IPS-15b (cell line): ENCODE data around the gene TXNDC17.
A peak's percentile ranks its signal among the peaks of the same experiment; 100 is the strongest.
"Not testable (repeated sequence)": the region's sequence is repeated elsewhere in the genome, so short reads cannot be mapped to it uniquely, and the experiment has no call there.

ENCODE experiments used
- H3K27me3 ChIP-seq: one replicate; pipeline ENCODE4 v1.6.1; 2013; ENCODE audit warnings: low read length; ENCODE audit not compliant: control insufficient read depth, insufficient read depth
- H3K36me3 ChIP-seq: one replicate; pipeline ENCODE4 v1.6.1; 2013; ENCODE audit warnings: low read length; ENCODE audit not compliant: control insufficient read depth, insufficient read depth
- H3K4me1 ChIP-seq: one replicate; pipeline ENCODE4 v1.6.1; 2013; ENCODE audit warnings: mild to moderate bottlenecking, low read length; ENCODE audit not compliant: control insufficient read depth, insufficient read depth
- H3K4me3 ChIP-seq: one replicate; pipeline ENCODE4 v1.5.1; 2013; ENCODE audit warnings: low read depth, low read length
- H3K9ac ChIP-seq: one replicate; pipeline ENCODE4 v1.6.1; 2013; ENCODE audit warnings: low read depth, mild to moderate bottlenecking, low read length
- H3K9me3 ChIP-seq: one replicate; pipeline ENCODE4 v1.6.1; 2013; ENCODE audit warnings: mild to moderate bottlenecking, low read length; ENCODE audit not compliant: control insufficient read depth, insufficient read depth

TXNDC17 gene

DNA sequence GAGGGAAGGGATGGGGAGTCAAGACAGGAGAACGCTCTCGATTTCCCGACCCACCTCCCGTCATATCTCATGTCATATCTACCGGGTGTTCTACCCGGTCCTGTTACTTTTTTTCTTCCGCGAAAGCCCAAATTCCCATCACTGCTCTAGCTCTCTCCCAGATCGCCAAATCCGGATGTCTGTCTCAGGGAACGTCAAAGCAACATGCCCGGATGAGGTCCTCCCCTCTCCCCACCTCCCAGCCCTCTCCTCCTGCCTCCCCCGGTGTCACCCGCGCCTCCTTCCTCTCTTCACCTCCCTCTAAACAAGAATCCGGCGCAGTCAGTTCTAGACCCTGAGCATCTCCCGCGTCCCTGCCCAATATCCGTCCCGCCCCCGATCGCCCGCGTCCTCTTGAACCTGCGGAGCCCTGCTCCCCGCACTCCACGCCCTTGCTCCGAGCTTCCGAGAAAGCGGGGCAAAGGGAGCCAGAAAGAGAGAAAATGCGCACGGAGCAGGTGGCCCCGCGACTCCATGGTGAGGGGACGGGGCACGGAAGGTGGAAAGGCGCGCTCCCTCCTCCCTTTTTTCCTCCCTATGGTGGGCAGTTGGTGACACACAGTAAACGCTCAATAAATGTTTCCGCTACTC, 15.0 kb downstream of the TXNDC17 start:
- not testable (repeated sequence) for H3K4me1 ChIP-seq, H3K36me3 ChIP-seq, H3K9me3 ChIP-seq, H3K9ac ChIP-seq
- Histone ChIP-seq H3K27me3 (peaks cover 30% of the 10 kb centered on the region), H3K4me3 (peak overlapping the region; percentile 64)

DNA sequence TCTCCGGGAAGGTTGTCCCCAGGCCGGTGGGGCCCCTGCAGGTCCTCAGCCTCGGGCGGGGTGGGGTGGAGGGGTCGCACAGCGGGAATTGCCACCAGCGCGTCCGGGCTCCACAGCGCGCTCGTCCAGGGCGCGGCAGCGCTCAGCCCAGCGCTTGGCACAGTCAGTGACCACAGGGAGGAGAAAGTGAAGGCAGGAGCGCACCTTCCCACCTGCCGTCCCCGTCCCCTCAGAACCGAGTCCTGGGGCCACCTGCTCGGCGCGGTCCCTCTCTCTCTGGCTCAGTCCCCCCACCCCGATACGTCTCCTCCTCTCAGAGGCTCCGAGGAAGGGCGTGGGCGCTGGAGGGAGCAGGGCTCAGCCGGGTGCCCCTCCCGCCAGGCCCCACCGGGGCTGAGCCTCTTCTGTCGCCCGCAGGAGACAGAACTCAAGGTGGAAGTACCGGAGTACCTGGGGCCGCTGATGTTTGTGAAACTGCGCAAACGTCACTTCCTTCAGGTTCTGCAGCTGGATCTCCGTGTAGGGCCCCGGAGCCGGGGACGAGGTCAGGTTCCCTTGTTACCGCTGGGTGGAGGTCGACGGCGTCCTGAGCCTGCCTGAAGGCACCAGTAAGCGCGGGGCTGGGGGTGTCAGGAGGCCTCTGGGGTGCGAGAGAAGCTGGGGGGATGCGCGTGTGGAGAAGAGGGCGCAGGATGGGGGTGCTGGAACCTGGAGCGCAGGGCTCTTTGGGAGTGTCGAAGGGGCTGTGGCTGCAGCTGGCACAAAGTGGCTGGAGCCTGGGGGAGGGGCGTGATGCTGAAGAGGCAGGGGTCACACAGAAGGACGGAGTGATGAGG, 16.2 kb downstream of the TXNDC17 start:
- not testable (repeated sequence) for H3K4me1 ChIP-seq, H3K9me3 ChIP-seq, H3K9ac ChIP-seq, H3K36me3 ChIP-seq
- H3K27me3 ChIP-seq: peaks cover 30% of the 10 kb centered on the region
- H3K4me3 ChIP-seq: peak overlapping the region; percentile 66

DNA sequence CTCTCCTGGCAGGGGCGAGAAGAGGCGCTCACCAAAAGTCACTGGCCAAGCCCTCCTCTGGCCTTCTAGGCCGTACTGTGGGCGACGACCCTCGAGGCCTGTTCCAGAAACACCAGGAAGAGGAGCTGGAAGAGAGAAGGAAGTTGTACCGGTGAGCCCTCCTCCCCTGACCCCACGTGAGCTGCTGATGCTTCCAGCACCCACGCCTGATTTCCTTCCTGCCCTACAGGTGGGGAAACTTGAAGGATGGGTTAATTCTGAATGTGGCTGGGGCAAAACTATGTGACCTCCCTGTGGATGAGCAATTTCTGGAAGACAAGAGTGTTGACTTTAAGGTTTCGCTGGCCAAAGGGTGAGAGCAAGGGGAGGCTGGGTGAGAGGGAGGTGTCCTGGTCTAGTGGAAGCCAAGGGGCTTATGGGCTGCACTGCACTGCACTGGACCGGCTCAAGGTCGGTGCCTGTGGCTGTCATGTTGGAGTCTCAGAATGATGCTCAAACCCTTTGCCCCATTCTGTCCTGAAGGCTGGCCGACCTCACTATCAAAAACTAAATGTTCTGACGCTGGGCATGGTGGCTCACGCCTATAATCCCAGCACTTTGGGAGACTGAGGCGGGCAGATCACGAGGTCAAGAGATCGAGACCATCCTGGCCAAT, 16.9 kb downstream of the TXNDC17 start:
- Histone ChIP-seq H3K27me3 (peaks cover 30% of the 10 kb centered on the region), H3K36me3 (no peaks in the 10 kb centered on the region), H3K4me3 (peak overlapping the region; percentile 66), H3K9ac (no peak overlapping the region), H3K9me3 (no peaks in the 10 kb centered on the region), H3K4me1 (peaks cover 7% of the 10 kb centered on the region)

DNA sequence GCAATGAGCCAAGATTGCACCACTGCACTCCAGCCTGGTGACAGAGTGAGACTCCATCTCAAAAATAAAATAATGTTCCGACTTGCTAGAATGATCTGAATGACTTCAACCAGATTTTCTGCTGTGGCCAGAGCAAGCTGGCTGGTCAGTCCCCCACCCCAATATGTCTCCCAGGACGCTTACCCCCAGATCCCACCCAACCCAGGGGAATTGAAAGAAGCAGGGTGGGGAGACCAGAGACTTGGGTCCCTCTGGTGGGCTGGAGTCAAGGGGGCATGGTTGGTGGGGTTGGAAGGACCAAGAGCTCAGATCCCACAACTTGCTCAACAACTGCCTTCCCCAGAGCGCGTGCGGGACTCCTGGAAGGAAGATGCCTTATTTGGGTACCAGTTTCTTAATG, 17.6 kb downstream of the TXNDC17 start:
- not testable (repeated sequence) for H3K9me3 ChIP-seq, H3K9ac ChIP-seq, H3K36me3 ChIP-seq, H3K4me1 ChIP-seq, H3K4me3 ChIP-seq
- H3K27me3 ChIP-seq: peaks cover 27% of the 10 kb centered on the region

GRCh38 chr17:6660101-6660500, 19.2 kb downstream of the TXNDC17 start:
- Histone ChIP-seq H3K4me3 (no peak overlapping the region), H3K9ac (no peak overlapping the region), H3K27me3 (peaks cover 16% of the 10 kb centered on the region), H3K9me3 (no peaks in the 10 kb centered on the region), H3K36me3 (no peaks in the 10 kb centered on the region), H3K4me1 (peaks cover 3% of the 10 kb centered on the region)

DNA sequence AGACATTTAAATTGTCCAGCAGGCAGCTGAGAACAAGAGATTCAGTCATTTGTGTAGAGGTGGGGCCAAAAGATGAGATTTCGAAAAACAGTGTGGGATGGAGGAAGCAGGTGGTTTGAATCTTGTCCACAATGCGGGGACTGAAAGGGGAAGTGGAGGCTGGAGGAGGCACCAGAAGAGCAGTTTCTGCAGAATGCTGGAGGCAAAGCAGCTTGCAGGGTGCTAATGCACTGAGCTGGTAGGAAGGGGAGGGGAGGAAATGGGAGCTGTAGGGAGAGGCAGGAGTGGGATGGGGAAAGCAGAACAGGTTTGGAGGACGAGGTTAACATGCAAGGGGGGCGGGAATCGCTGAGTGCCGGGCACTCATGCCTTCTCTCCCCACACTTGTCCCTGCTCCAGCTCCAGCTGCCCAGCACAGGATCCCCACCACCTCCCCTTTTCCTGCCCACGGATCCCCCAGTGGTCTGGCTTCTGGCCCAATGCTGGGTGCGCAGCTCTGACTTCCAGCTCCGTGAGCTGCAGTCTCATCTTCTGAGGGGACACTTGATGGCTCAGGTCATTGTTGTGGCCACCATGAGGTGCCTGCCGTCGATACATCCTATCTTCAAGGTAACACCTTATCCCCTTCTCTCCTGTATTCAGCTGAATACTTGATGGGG, 20.1 kb downstream of the TXNDC17 start:
- H3K4me3 ChIP-seq: no peak overlapping the region
- no peaks in the 10 kb centered on the region for H3K9me3 ChIP-seq
- H3K4me1 ChIP-seq: no peaks in the 10 kb centered on the region
- no peak overlapping the region for H3K9ac ChIP-seq
- H3K27me3 ChIP-seq: peaks cover 12% of the 10 kb centered on the region
- H3K36me3 ChIP-seq: no peaks in the 10 kb centered on the region

- H3K4me1 ChIP-seq: no peaks in the 10 kb centered on the region
- H3K4me3 ChIP-seq: no peak overlapping the region
These were observed 20.6 kb downstream of the TXNDC17 start for GRCh38 chr17:6661464-6661848.

DNA sequence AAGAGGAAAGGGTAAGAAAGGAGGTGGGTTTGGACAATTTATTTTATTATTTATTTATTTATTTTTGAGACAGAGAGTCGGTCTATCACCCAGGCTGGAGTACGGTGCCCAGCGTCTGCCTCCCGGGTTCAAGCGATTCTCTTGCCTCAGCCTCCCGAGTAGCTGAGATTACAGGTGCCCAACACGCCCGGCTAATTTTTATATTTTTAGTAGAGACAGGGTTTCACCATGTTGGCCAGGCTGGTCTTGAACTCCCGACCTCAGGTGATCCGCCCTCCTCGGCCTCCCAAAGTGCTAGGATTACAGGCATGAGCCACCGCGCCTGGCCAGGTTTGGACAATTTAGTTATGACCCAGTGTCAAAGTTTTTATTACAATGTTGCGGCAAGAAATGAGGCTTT, 22.3 kb downstream of the TXNDC17 start:
- not testable (repeated sequence) for H3K4me3 ChIP-seq, H3K27me3 ChIP-seq, H3K36me3 ChIP-seq, H3K4me1 ChIP-seq, H3K9ac ChIP-seq, H3K9me3 ChIP-seq

More at GRCh38 chr17:6661464-6661848, 20.6 kb downstream of the TXNDC17 start:
- Histone ChIP-seq H3K9ac (no peak overlapping the region), H3K27me3 (peaks cover 12% of the 10 kb centered on the region), H3K9me3 (no peaks in the 10 kb centered on the region), H3K36me3 (no peaks in the 10 kb centered on the region)

DNA sequence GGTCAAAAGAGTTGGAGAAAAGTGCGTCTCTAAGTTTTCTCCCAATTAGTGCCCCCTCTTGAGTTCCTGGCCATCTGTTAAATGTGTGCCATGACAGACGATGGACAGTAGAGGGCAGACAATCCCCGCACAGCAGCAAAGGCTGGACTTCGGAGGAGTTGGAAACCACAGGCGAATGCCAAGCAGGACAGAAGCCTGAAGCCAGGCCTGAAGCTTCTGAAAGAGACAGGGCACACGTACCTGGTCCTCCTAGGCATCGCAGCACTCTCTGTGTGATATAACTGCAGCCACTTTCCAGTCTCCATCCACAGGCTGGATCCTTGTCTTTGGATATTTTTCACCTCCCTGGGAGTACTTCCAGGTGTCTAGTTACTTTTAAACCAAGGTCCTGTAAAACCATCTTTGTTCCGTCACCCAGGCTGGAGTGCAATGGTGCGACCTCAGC, 25.2 kb downstream of the TXNDC17 start:
- Histone ChIP-seq H3K36me3 (no peaks in the 10 kb centered on the region), H3K9ac (no peak overlapping the region), H3K4me1 (no peaks in the 10 kb centered on the region), H3K9me3 (no peaks in the 10 kb centered on the region), H3K4me3 (no peak overlapping the region), H3K27me3 (peaks cover 5% of the 10 kb centered on the region)

DNA sequence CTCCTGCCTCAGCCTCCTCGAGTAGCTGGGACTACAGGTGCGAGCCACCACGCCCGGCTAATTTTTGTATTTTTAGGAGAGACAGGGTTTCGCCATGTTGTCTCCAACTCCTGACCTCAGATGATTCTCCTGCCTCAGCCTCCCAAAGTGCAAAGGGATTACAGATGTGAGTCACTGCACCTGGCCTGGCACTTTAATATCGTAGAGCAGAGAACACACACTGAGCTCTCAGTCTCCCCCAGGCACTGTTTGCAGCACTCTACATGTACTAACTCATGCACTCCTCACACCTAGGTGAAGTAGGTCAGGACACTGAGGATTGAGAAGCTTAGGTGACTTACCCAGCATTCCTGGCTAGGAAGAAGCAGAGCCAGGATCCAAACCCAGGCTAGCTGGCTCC, 25.7 kb downstream of the TXNDC17 start:
- Histone ChIP-seq H3K36me3 (no peaks in the 10 kb centered on the region), H3K27me3 (peaks cover 5% of the 10 kb centered on the region), H3K9me3 (no peaks in the 10 kb centered on the region), H3K4me3 (no peak overlapping the region), H3K9ac (no peak overlapping the region), H3K4me1 (no peaks in the 10 kb centered on the region)

GRCh38 chr17:6667516-6667915, 26.7 kb downstream of the TXNDC17 start:
- H3K9me3 ChIP-seq: no peaks in the 10 kb centered on the region
- H3K4me3 ChIP-seq: no peak overlapping the region
- H3K9ac ChIP-seq: no peak overlapping the region
- H3K36me3 ChIP-seq: no peaks in the 10 kb centered on the region
- no peaks in the 10 kb centered on the region for H3K4me1 ChIP-seq
- H3K27me3 ChIP-seq: peaks cover 5% of the 10 kb centered on the region
